NB4 (cell line): ENCODE data around the gene MINDY2.

Experiments
- CTCF ChIP-seq: IDR thresholded peaks from one replicate; pipeline ENCODE4 v1.5.1; 2012; ENCODE audit warnings: low read depth, low read length
- MAX ChIP-seq: IDR thresholded peaks from 2 replicates; pipeline ENCODE4 v1.6.1; 2011; ENCODE audit warnings: low read depth, low read length
- POLR2A ChIP-seq: IDR thresholded peaks from 2 replicates; pipeline ENCODE4 v1.6.1; 2011; ENCODE audit warnings: mild to moderate bottlenecking; ENCODE audit not compliant: insufficient read length; ENCODE audit errors: extremely low read depth

- TF ChIP-seq POLR2A (no peak), CTCF (no peak), MAX (no peak)
These were observed 8.4 kb upstream of the MINDY2 start for GRCh38 chr15:58762731-58763130.
